B cell (primary cell): ENCODE data around the gene PANK4. TPM values are rescaled to one million over a fixed set of nuclear protein-coding genes. Genes with fewer than 3 reads are reported as not detected.

Experiments
- ATAC-seq: fragments of 200-7000 bp; cut with Tn5 transposase; one replicate; pipeline ENCODE4 v1.10.0; 2021; ENCODE audit warnings: low read depth, mild to moderate bottlenecking, moderate number of reproducible peaks, moderate library complexity
- CTCF ChIA-PET: fragments of 350-600 bp; sonication (Branson Sonifier 250); formaldehyde crosslinking; loops from one replicate; lab custom pipeline; 2021; ENCODE audit warnings: antibody characterized with exemption, inconsistent platforms; lab: Charles Lee
- POLR2A ChIA-PET: fragments of 350-600 bp; sonication (Branson Sonifier 250); formaldehyde crosslinking; loops from one replicate; lab custom pipeline; 2021; ENCODE audit warnings: antibody characterized with exemption; lab: Charles Lee
- DNase-seq: peaks from one replicate; pipeline ENCODE4 v3.0.0; 2013
- H2AFZ ChIP-seq: 2 replicates; pipeline ENCODE4 v1.6.1; 2012; ENCODE audit warnings: mild to moderate bottlenecking, low read depth, low read length; ENCODE audit not compliant: insufficient read depth, poor library complexity, severe bottlenecking
- H3K27ac ChIP-seq, 2 donors: 1 replicate in 1 of 2; 2 replicates in 1 of 2; pipeline ENCODE4 v1.5.1; 2012 to 2013; ENCODE audit warnings: low read length in 2 of 2, mild to moderate bottlenecking in 2 of 2, moderate library complexity in 1 of 2
- H3K27me3 ChIP-seq, 4 experiments: fragments of 200-600 bp in 1 of 4; sonication (generic) in 1 of 4; replicated peaks in 1 of 4; 1 replicate in 2 of 4; 2 replicates in 2 of 4; pipeline versions ENCODE4 v1.6.1 to v1.7.0; 2013 to 2016; ENCODE audit warnings: low read length in 3 of 4, mild to moderate bottlenecking in 2 of 4, mixed read lengths in 1 of 4, moderate library complexity in 1 of 4; ENCODE audit not compliant: insufficient read depth in 4 of 4, control insufficient read depth in 3 of 4; ENCODE audit errors: control extremely low read depth in 1 of 4
- H3K36me3 ChIP-seq, 2 experiments: replicated peaks in 1 of 2; 1 replicate in 1 of 2; 2 replicates in 1 of 2; pipeline versions ENCODE4 v1.6.1 to v1.7.1; 2013; ENCODE audit warnings: low read length in 1 of 2; ENCODE audit not compliant: insufficient read depth in 2 of 2, control insufficient read depth in 1 of 2; ENCODE audit errors: control extremely low read depth in 1 of 2, extremely low read depth in 1 of 2
- H3K4me1 ChIP-seq, 2 donors: fragments of 200-600 bp in 1 of 2; sonication (generic) in 1 of 2; 1 replicate in 1 of 2; 2 replicates in 1 of 2; pipeline versions ENCODE4 v1.5.1 to v1.6.1; 2013 to 2017; ENCODE audit warnings: low read length in 2 of 2; ENCODE audit not compliant: control insufficient read depth in 2 of 2, insufficient read depth in 2 of 2
- H3K4me2 ChIP-seq: replicated peaks from 2 replicates; pipeline ENCODE3; 2012; ENCODE audit warnings: mild to moderate bottlenecking, low read depth, low read length; ENCODE audit not compliant: poor library complexity, severe bottlenecking
- H3K4me3 ChIP-seq, 5 experiments: fragments of 200-600 bp in 1 of 5; sonication (generic) in 1 of 5; 1 replicate in 3 of 5; 2 replicates in 2 of 5; pipeline versions ENCODE4 v1.5.1 to v1.7.0; 2011 to 2016; ENCODE audit warnings: low read length in 4 of 5, mild to moderate bottlenecking in 4 of 5, low read depth in 2 of 5, control low read depth in 1 of 5, moderate library complexity in 1 of 5; ENCODE audit not compliant: insufficient read depth in 1 of 5; ENCODE audit errors: control extremely low read depth in 1 of 5, extremely low read depth in 1 of 5
- H3K79me2 ChIP-seq: fragments of 200-600 bp; sonication (generic); one replicate; pipeline ENCODE4 v1.6.0; 2016; ENCODE audit warnings: low read length; ENCODE audit not compliant: control insufficient read depth, insufficient read depth
- H3K9ac ChIP-seq: fragments of 200-600 bp; sonication (generic); 2 replicates; pipeline ENCODE4 v1.6.1; 2017; ENCODE audit warnings: mild to moderate bottlenecking, low read length, moderate library complexity
- H3K9me3 ChIP-seq, 3 donors: one replicate each; pipeline versions ENCODE4 v1.6.1 to v1.7.1; 2013; ENCODE audit warnings: low read length in 2 of 3; ENCODE audit not compliant: control insufficient read depth in 2 of 3, insufficient read depth in 1 of 3; ENCODE audit errors: control extremely low read depth in 1 of 3
- H4K20me1 ChIP-seq: 2 replicates; pipeline ENCODE4 v1.6.0; 2012; ENCODE audit warnings: mild to moderate bottlenecking, low read length; ENCODE audit not compliant: insufficient read depth, control insufficient read depth, poor library complexity, severe bottlenecking
- H3K27ac Mint-ChIP-seq: one replicate; pipeline ENCODE4 v1.8.0; 2021; ENCODE audit warnings: mixed read lengths
- H3K27me3 Mint-ChIP-seq: one replicate; pipeline ENCODE4 v1.8.0; 2021; ENCODE audit warnings: mixed read lengths
- H3K4me1 Mint-ChIP-seq: one replicate; pipeline ENCODE4 v1.8.0; 2021; ENCODE audit warnings: mixed read lengths
- H3K4me3 Mint-ChIP-seq: one replicate; pipeline ENCODE4 v1.8.0; 2021; ENCODE audit warnings: mixed read lengths
- H3K9me3 Mint-ChIP-seq: one replicate; pipeline ENCODE4 v1.8.0; 2022; ENCODE audit warnings: mixed read lengths; ENCODE audit not compliant: insufficient read depth
- EZH2 ChIP-seq: IDR thresholded peaks from 2 replicates; pipeline ENCODE4 v1.6.1; 2012; ENCODE audit warnings: borderline replicate concordance, low read depth, mild to moderate bottlenecking, moderate library complexity, low read length; ENCODE audit not compliant: insufficient read depth, poor library complexity, severe bottlenecking
- WGBS: methylation state at CpG from one replicate; pipeline ENCODE4 v1.1.5; 2013; ENCODE audit warnings: missing lambda C conversion rate; ENCODE audit not compliant: insufficient coverage; 5-methylcytosine and 5-hydroxymethylcytosine counted together
- intact Hi-C: fragments of 100-400 bp; cut with micrococcal nuclease; formaldehyde crosslinking; loops from one replicate; pipeline ENCODE4 v1.10.0; 2022
- polyA plus RNA-seq: library from polyadenylated mRNA; depleted of rRNA; stranded (reverse); fragments of >200 nt; gene quantifications from 2 replicates; pipeline ENCODE4 v1.2.3, GENCODE V29; 2012
- total RNA-seq, 2 donors: library from RNA; stranded (reverse); fragments of 120-200 nt in 1 of 2; gene quantifications; 1 replicate in 1 of 2; 2 replicates in 1 of 2; pipeline versions ENCODE4 v1.2.3 to v1.2.4, GENCODE V29; 2013 to 2022
- TF ChIP-seq, protein P1 (sequence below): fragments of 200-600 bp; IDR thresholded peaks from one replicate; pipeline ENCODE4 v1.8.0; 2022; ENCODE audit warnings: antibody characterized with exemption, mild to moderate bottlenecking

PANK4 gene
- total and polyA plus RNA-seq, 2 donors (not counting 1 experiment from before 2014, with no cell fraction given): 38.0 to 80.5 TPM

DNA sequence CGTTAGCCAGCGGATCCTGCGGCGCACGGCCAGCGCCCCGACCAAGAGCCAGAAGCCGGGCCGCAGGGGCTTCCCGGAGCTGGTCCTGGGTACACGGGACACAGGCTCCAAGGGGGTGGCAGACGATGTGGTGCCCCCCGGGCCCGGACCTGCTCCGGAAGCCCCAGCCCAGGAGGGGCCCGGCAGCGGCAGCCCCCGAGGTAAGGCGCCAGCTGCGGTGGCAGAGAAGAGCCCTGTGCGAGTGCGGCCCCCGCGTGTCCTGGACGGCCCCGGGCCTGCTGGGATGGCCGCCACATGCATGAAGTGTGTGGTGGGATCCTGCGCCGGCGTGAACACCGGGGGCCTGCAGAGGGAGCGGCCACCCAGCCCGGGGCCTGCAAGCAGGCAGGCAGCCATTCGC, 24.2 kb downstream of the PANK4 start:
- H3K79me2 ChIP-seq: no peaks in the 10 kb centered on the region
- no peak overlapping the region for H3K4me3 ChIP-seq
- H3K27me3 ChIP-seq: no peaks in the 10 kb centered on the region
- H3K27ac ChIP-seq: no peak overlapping the region
- H3K9me3 ChIP-seq: no peaks in the 10 kb centered on the region
- H3K9ac ChIP-seq: no peak overlapping the region
- Mint-ChIP-seq H3K9me3 (no peaks in the 10 kb centered on the region), H3K4me3 (no peak overlapping the region), H3K27ac (no peak overlapping the region), H3K4me1 (peaks cover 32% of the 10 kb centered on the region), H3K27me3 (no peaks in the 10 kb centered on the region)
- 94% methylated on average over 34 of the region's 34 CpGs for WGBS
- TF ChIP-seq, protein P1, sequence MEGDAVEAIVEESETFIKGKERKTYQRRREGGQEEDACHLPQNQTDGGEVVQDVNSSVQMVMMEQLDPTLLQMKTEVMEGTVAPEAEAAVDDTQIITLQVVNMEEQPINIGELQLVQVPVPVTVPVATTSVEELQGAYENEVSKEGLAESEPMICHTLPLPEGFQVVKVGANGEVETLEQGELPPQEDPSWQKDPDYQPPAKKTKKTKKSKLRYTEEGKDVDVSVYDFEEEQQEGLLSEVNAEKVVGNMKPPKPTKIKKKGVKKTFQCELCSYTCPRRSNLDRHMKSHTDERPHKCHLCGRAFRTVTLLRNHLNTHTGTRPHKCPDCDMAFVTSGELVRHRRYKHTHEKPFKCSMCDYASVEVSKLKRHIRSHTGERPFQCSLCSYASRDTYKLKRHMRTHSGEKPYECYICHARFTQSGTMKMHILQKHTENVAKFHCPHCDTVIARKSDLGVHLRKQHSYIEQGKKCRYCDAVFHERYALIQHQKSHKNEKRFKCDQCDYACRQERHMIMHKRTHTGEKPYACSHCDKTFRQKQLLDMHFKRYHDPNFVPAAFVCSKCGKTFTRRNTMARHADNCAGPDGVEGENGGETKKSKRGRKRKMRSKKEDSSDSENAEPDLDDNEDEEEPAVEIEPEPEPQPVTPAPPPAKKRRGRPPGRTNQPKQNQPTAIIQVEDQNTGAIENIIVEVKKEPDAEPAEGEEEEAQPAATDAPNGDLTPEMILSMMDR: no peak
- no peak for TF ChIP-seq EZH2
- ChIA-PET CTCF (no interaction called here), POLR2A (no interaction called here)
- H4K20me1 ChIP-seq: peaks cover 19% of the 10 kb centered on the region
- DNase-seq (no peak), ATAC-seq (no peak)
- intact Hi-C loops: no loop called here
- H3K4me2 ChIP-seq: no peak overlapping the region
- H3K4me1 ChIP-seq: peaks cover 39 to 44% of the 10 kb centered on the region in 2 donors
- H3K36me3 ChIP-seq: no peaks in the 10 kb centered on the region
- no peak overlapping the region for H2AFZ ChIP-seq

DNA sequence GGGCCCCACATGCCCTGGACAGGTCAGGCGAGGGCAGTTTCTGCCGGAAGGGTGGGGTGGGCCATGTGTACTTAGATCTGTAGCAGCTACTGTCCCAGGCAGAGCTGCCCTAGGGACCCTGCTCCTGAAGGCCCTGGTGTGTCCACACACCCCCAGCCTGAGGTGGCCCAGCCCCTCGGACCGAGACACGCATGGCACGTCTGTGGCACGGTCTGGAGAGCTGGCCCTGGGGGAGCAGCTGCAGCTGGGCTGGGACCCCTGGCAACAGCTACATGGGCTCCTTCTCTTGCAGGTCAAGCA, 24.6 kb downstream of the PANK4 start:
- peaks cover 36% of the 10 kb centered on the region for H3K4me1 Mint-ChIP-seq
- intact Hi-C loops: no loop called here
- no peaks in the 10 kb centered on the region for H3K27me3 ChIP-seq
- H3K9me3 Mint-ChIP-seq: no peaks in the 10 kb centered on the region
- WGBS: 83% methylated on average over 5 of the region's 7 CpGs
- ATAC-seq (no peak), DNase-seq (no peak)
- no peak overlapping the region for H3K4me2 ChIP-seq
- no peaks in the 10 kb centered on the region for H3K27me3 Mint-ChIP-seq
- H3K79me2 ChIP-seq: no peaks in the 10 kb centered on the region
- H3K4me3 ChIP-seq: no peak overlapping the region
- peaks cover 15% of the 10 kb centered on the region for H4K20me1 ChIP-seq
- TF ChIP-seq, protein P1: no peak
- no peak for TF ChIP-seq EZH2
- H3K9ac ChIP-seq: no peak overlapping the region
- H3K4me3 Mint-ChIP-seq: no peak overlapping the region
- H2AFZ ChIP-seq: no peak overlapping the region
- H3K36me3 ChIP-seq: no peaks in the 10 kb centered on the region
- no peak overlapping the region for H3K27ac ChIP-seq
- H3K9me3 ChIP-seq: no peaks in the 10 kb centered on the region
- POLR2A ChIA-PET: no interaction called here
- peaks cover 43 to 49% of the 10 kb centered on the region in 2 donors for H3K4me1 ChIP-seq
- no peak overlapping the region for H3K27ac Mint-ChIP-seq
- CTCF ChIA-PET: no interaction called here
